ENCODE results near the gene INSIG2. TPM values are rescaled to one million over a fixed set of nuclear protein-coding genes. Genes with fewer than 3 reads are reported as not detected.

The INSIG2 gene
- polyA plus RNA-seq, 1 donor (not counting 4 experiments of a cell fraction or from before 2014, with no cell fraction given): 28.6 TPM

DNA sequence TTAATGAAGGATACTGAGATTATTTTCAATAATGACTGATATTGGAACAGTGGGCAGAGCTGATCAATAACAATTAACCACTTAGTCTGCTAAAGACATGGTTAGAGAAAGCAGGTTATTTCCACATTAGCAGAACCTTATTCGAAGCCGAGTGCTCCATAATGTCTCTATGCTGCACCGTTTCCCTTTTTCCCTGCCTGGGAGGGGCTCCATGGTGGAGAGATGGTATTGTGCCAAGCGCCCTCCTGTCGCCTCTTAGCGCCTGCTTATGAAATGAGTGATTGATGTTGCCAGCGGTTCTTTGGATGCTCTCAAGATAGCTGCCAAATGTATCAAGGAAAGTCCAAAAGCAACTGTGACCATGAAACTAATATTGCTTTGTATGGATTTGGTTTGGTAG lies 34.6 kb upstream of the INSIG2 start:
- no peaks in the 10 kb centered on the region for H3K4me1 ChIP-seq (ENCODE audit: control insufficient read depth, extremely low read depth, insufficient read depth, low read length)
- no peak for TF ChIP-seq EZH2 (IDR thresholded peaks at IDR 0.05; ENCODE audit: low read length)
- TF ChIP-seq, protein P1, sequence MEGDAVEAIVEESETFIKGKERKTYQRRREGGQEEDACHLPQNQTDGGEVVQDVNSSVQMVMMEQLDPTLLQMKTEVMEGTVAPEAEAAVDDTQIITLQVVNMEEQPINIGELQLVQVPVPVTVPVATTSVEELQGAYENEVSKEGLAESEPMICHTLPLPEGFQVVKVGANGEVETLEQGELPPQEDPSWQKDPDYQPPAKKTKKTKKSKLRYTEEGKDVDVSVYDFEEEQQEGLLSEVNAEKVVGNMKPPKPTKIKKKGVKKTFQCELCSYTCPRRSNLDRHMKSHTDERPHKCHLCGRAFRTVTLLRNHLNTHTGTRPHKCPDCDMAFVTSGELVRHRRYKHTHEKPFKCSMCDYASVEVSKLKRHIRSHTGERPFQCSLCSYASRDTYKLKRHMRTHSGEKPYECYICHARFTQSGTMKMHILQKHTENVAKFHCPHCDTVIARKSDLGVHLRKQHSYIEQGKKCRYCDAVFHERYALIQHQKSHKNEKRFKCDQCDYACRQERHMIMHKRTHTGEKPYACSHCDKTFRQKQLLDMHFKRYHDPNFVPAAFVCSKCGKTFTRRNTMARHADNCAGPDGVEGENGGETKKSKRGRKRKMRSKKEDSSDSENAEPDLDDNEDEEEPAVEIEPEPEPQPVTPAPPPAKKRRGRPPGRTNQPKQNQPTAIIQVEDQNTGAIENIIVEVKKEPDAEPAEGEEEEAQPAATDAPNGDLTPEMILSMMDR (optimal IDR thresholded peaks at IDR 0.05 in 1 of 3, IDR thresholded peaks at IDR 0.05 in 1 of 3, conservative IDR thresholded peaks at IDR 0.05 in 1 of 3; ENCODE audit: extremely low read depth in 1 of 3, insufficient read depth in 2 of 3, low read length in 3 of 3): no peak

DNA sequence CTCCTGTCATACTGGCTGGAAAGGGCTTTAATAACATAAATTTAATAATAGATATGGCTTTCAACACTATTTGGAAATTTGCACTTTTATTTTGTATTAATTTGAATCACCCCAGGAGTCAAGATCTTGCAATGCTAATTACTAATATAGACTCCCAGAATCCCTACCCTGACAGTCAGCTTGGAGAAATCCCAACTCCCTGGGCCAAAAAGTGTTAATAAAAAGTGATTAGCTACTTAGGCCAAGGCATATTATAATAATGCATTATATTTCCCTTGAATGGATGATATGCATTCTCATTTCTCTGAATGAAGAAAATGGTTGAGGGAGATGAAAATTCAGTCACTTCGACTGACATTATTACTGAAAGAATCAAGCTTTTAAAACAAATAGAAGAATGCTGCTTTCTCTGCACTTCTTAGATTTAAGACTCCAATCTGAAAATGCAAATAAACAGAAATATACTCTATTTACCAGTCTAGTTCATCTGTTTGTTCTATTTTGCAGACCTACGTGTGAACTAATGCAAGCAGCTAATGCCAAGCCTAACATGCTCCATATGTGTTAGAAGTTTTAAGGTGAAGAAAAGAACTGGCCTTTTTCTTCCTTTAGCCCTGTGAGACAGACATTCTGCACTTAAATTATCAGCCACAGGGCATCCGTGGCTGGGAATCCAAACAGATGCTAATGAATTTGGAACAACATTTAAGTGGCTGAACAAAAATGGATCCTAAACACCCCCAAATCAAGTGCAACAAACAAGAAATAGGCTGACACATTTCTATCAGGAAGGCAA lies 33.9 kb upstream of the INSIG2 start:
- Histone ChIP-seq H3K79me2 (ENCODE audit: control insufficient read depth, insufficient read depth, low read length) (no peaks in the 10 kb centered on the region), H3K27me3 (ENCODE audit: control insufficient read depth, extremely low read depth, insufficient read depth, low read length) (no peaks in the 10 kb centered on the region), H3K4me2 (ENCODE audit: control insufficient read depth, extremely low read depth, insufficient read depth, low read depth, low read length) (no peak overlapping the region), H3K9me1 (ENCODE audit: control insufficient read depth, extremely low read depth, insufficient read depth, low read length) (no peaks in the 10 kb centered on the region), H3K9ac (ENCODE audit: control insufficient read depth, extremely low read depth, insufficient read depth, low read length) (no peak overlapping the region), H3K4me1 (ENCODE audit: control insufficient read depth, extremely low read depth, insufficient read depth, low read length) (no peaks in the 10 kb centered on the region), H4K20me1 (ENCODE audit: control insufficient read depth, extremely low read depth, insufficient read depth, low read length) (no peaks in the 10 kb centered on the region), H3K36me3 (ENCODE audit: control insufficient read depth in 2 of 2, extremely low read depth in 1 of 2, insufficient read depth in 2 of 2, low read length in 2 of 2) (no peaks in the 10 kb centered on the region), H3K27ac (ENCODE audit: control insufficient read depth, insufficient read depth, low read length) (no peak overlapping the region), H2AFZ (ENCODE audit: control insufficient read depth, low read length) (no peak overlapping the region), H3K4me3 (ENCODE audit: control insufficient read depth in 2 of 3, extremely low read depth in 1 of 3, insufficient read depth in 2 of 3, low read depth in 1 of 3, low read length in 3 of 3) (no peak overlapping the region), H3K9me3 (ENCODE audit: control insufficient read depth, low read depth, low read length) (no peaks in the 10 kb centered on the region)
- dilution Hi-C loops (cut with MboI; ENCODE audit: extremely low pct_ligation_motif_present, low sequenced_read_pairs): no loop called here
- DNase-seq (ENCODE audit: low read depth, low spot score) (no peak), FAIRE-seq (no peak)
- TF ChIP-seq EZH2 (IDR thresholded peaks at IDR 0.05; ENCODE audit: low read length): no peak
- TF ChIP-seq, protein P1 (optimal IDR thresholded peaks at IDR 0.05 in 1 of 3, IDR thresholded peaks at IDR 0.05 in 1 of 3, conservative IDR thresholded peaks at IDR 0.05 in 1 of 3; ENCODE audit: extremely low read depth in 1 of 3, insufficient read depth in 2 of 3, low read length in 3 of 3): no peak

More for the DNA sequence above, 34.6 kb upstream of the INSIG2 start:
- Histone ChIP-seq H3K4me2 (ENCODE audit: control insufficient read depth, extremely low read depth, insufficient read depth, low read depth, low read length) (no peak overlapping the region), H3K79me2 (ENCODE audit: control insufficient read depth, insufficient read depth, low read length) (no peaks in the 10 kb centered on the region), H3K9ac (ENCODE audit: control insufficient read depth, extremely low read depth, insufficient read depth, low read length) (no peak overlapping the region), H3K9me1 (ENCODE audit: control insufficient read depth, extremely low read depth, insufficient read depth, low read length) (no peaks in the 10 kb centered on the region), H3K27ac (ENCODE audit: control insufficient read depth, insufficient read depth, low read length) (no peak overlapping the region), H3K4me3 (ENCODE audit: control insufficient read depth in 2 of 3, extremely low read depth in 1 of 3, insufficient read depth in 2 of 3, low read depth in 1 of 3, low read length in 3 of 3) (no peak overlapping the region), H3K36me3 (ENCODE audit: control insufficient read depth in 2 of 2, extremely low read depth in 1 of 2, insufficient read depth in 2 of 2, low read length in 2 of 2) (no peaks in the 10 kb centered on the region), H4K20me1 (ENCODE audit: control insufficient read depth, extremely low read depth, insufficient read depth, low read length) (no peaks in the 10 kb centered on the region), H3K27me3 (ENCODE audit: control insufficient read depth, extremely low read depth, insufficient read depth, low read length) (no peaks in the 10 kb centered on the region), H3K9me3 (ENCODE audit: control insufficient read depth, low read depth, low read length) (no peaks in the 10 kb centered on the region), H2AFZ (ENCODE audit: control insufficient read depth, low read length) (no peak overlapping the region)
- DNase-seq (ENCODE audit: low read depth, low spot score) (no peak), FAIRE-seq (no peak)
- dilution Hi-C loops (cut with MboI; ENCODE audit: extremely low pct_ligation_motif_present, low sequenced_read_pairs): no loop called here
